A549 (cell line): Measurements from ENCODE around the gene SYT1. TPM values are rescaled to one million over a fixed set of nuclear protein-coding genes. Genes with fewer than 3 reads are reported as not detected.

Experiments used
- ATAC-seq, 2 experiments: fragments of 200-7000 bp in 1 of 2; fragments of >200 bp in 1 of 2; cut with Nextera tagmentation in 1 of 2; cut with Tn5 transposase in 1 of 2; 3 replicates each; pipeline versions ENCODE4 v1.8.0 to v1.9.1; 2018 to 2020; ENCODE audit warnings: mild to moderate bottlenecking in 1 of 2, moderate library complexity in 1 of 2
- CTCF ChIA-PET: fragments of 300-600 bp; sonication (Branson Sonifier 250); formaldehyde crosslinking; extraction: SDS; loops from one replicate; lab custom pipeline; 2021; ENCODE audit warnings: antibody characterized with exemption, inconsistent platforms; lab: Yijun Ruan, JAX
- POLR2A ChIA-PET: fragments of 350-600 bp; formaldehyde crosslinking; extraction: SDS; loops from one replicate; lab custom pipeline; 2021; ENCODE audit warnings: antibody characterized with exemption, inconsistent platforms; lab: Yijun Ruan, JAX
- DNase-seq, 2 experiments: peaks; one replicate each; pipeline versions ENCODE4 v3.0.0 to v3.0.0-alpha.2; 2011 to 2016; ENCODE audit warnings: low read depth in 1 of 2, low spot score in 1 of 2
- FAIRE-seq: peaks from 2 replicates; lab custom pipeline; 2011; peaks lifted over from hg19 to GRCh38; lab: Jason Lieb, UNC
- H3K27ac ChIP-seq, 2 experiments: fragments of >200 bp; sonication (Bioruptor Twin); formaldehyde crosslinking; 3 replicates each; pipeline ENCODE4 v1.5.1; 2016 to 2017
- H3K4me1 ChIP-seq: fragments of >200 bp; sonication (Bioruptor Twin); formaldehyde crosslinking; 3 replicates; pipeline ENCODE4 v1.6.1; 2016
- H3K4me2 ChIP-seq: fragments of >200 bp; sonication (Bioruptor Twin); formaldehyde crosslinking; 3 replicates; pipeline ENCODE4 v1.6.1; 2016
- H3K4me3 ChIP-seq: fragments of >200 bp; sonication (Bioruptor Twin); formaldehyde crosslinking; 3 replicates; pipeline ENCODE4 v1.5.1; 2016
- H3K9me3 ChIP-seq: fragments of >200 bp; sonication (Bioruptor Twin); formaldehyde crosslinking; 3 replicates; pipeline ENCODE4 v1.6.1; 2016
- CBX8 ChIP-seq: fragments of 200-600 bp; sonication (generic); IDR thresholded peaks from 2 replicates; pipeline ENCODE4 v1.6.1; 2016
- FOSB ChIP-seq: fragments of 250-450 bp; sonication (Bioruptor Pico); IDR thresholded peaks from 2 replicates; pipeline ENCODE4 v1.5.0; 2020; ENCODE audit warnings: mild to moderate bottlenecking, moderate library complexity
- HOXB13 ChIP-seq: fragments of 250-450 bp; sonication (Bioruptor Pico); IDR thresholded peaks from 2 replicates; pipeline ENCODE4 v1.5.0; 2020; ENCODE audit warnings: low read depth, mild to moderate bottlenecking, moderate library complexity
- HOXB5 ChIP-seq: fragments of 250-450 bp; sonication (Bioruptor Pico); IDR thresholded peaks from 2 replicates; pipeline ENCODE4 v1.5.0; 2020; ENCODE audit warnings: mild to moderate bottlenecking, moderate library complexity
- MAFK ChIP-seq: fragments of 450-650 bp; IDR thresholded peaks from 2 replicates; pipeline ENCODE4 v1.6.1; 2014; ENCODE audit not compliant: partially characterized antibody
- MYC ChIP-seq: IDR thresholded peaks from 2 replicates; pipeline ENCODE4 v1.6.1; 2012; ENCODE audit warnings: mild to moderate bottlenecking, inconsistent platforms, low read length, improper control_type of control experiment, borderline replicate concordance
- POLR2A ChIP-seq: IDR thresholded peaks from 2 replicates; pipeline ENCODE4 v1.6.1; 2012; ENCODE audit warnings: mild to moderate bottlenecking, low read length
- RCOR1 ChIP-seq: fragments of 150-350 bp; IDR thresholded peaks from 2 replicates; pipeline ENCODE4 v1.6.1; 2014; ENCODE audit warnings: antibody characterized with exemption, low read length, low read depth
- RNF2 ChIP-seq: fragments of 200-600 bp; sonication (generic); IDR thresholded peaks from 2 replicates; pipeline ENCODE4 v1.6.1; 2016; ENCODE audit warnings: low read depth, mild to moderate bottlenecking, antibody characterized with exemption, moderate library complexity, borderline replicate concordance
- SMC3 ChIP-seq: fragments of >200 bp; sonication (Bioruptor Twin); formaldehyde crosslinking; IDR thresholded peaks from 3 replicates; pipeline ENCODE4 v1.6.1; 2018; ENCODE audit warnings: inconsistent platforms
- TFCP2L1 ChIP-seq: fragments of 250-450 bp; sonication (Bioruptor Pico); IDR thresholded peaks from 2 replicates; pipeline ENCODE4 v1.5.0; 2021; ENCODE audit warnings: mild to moderate bottlenecking
- ZC3H11A ChIP-seq: fragments of 450-650 bp; IDR thresholded peaks from 2 replicates; pipeline ENCODE4 v1.6.1; 2014; ENCODE audit warnings: antibody characterized with exemption, mild to moderate bottlenecking
- ZFP36 ChIP-seq: fragments of 450-650 bp; IDR thresholded peaks from 2 replicates; pipeline ENCODE4 v1.6.1; 2014; ENCODE audit warnings: borderline replicate concordance; ENCODE audit not compliant: partially characterized antibody
- ZNF302 ChIP-seq: fragments of 250-450 bp; sonication (Bioruptor Pico); IDR thresholded peaks from 2 replicates; pipeline ENCODE4 v1.9.0; 2021; ENCODE audit warnings: inconsistent platforms, mild to moderate bottlenecking, moderate library complexity
- WGBS: methylation state at CpG from one replicate; pipeline ENCODE4 v1.1.6; 2017; ENCODE audit errors: missing lambda C conversion rate; 5-methylcytosine and 5-hydroxymethylcytosine counted together
- polyA plus RNA-seq, 4 experiments: library from polyadenylated mRNA; depleted of rRNA in 3 of 4; stranded (reverse); fragments of >200 nt; fragmentation: RNase III in 1 of 4; extraction: RNeasy Plus Mini Kit Qiagen cat#74134 plus additional on column Dnase treatment in 1 of 4; gene quantifications; 2 replicates in 3 of 4; 3 replicates in 1 of 4; pipeline ENCODE4 v1.2.3, GENCODE V29; 2011 to 2017
- TF ChIP-seq, protein P1 (sequence below): IDR thresholded peaks from 2 replicates; pipeline ENCODE4 v1.6.1; 2012
- TF ChIP-seq, protein P2 (sequence below): fragments of >200 bp; sonication (Bioruptor Twin); formaldehyde crosslinking; IDR thresholded peaks from 2 replicates; pipeline ENCODE4 v1.6.1; 2016
- TF ChIP-seq, protein P3 (sequence below): IDR thresholded peaks from 2 replicates; pipeline ENCODE4 v1.6.1; 2012
- TF ChIP-seq, protein P4 (sequence below): fragments of 250-450 bp; sonication (Bioruptor Pico); IDR thresholded peaks from 2 replicates; pipeline ENCODE4 v1.5.0; 2021; ENCODE audit warnings: mild to moderate bottlenecking, moderate library complexity, borderline replicate concordance
- TF ChIP-seq, protein P5 (sequence below): fragments of 200-600 bp; sonication (generic); IDR thresholded peaks from 2 replicates; pipeline ENCODE4 v1.6.1; 2016; ENCODE audit warnings: antibody characterized with exemption, mild to moderate bottlenecking, moderate library complexity
- TF ChIP-seq, protein P6 (sequence below): fragments of 250-450 bp; sonication (Bioruptor Pico); IDR thresholded peaks from 2 replicates; pipeline ENCODE4 v1.5.0; 2020; ENCODE audit warnings: low read depth, mild to moderate bottlenecking, moderate library complexity

The SYT1 gene
- polyA plus RNA-seq, 2 of the 4 experiments (the other 2 are of a cell fraction) = 11.7 to 39.6 TPM

DNA sequence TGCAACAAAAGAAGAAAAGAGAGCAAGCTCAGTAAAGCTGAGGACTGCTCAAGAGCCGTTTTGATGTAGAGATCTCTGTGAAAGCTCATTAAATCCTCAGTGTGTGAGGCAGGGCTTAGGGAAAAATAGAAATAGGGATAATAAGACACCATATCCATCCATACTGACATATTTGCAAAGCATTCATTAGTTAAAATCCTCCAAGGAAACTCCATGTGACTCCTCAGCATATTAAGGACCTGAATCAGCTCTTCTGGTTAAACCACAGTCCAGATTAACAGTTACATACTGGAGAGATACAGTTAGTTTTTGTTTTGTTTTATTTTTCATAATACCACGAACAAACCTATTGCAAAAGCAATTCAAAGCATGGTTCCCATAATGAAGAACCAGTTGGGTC is 538.0 kb downstream of the SYT1 start:
- Histone ChIP-seq H3K4me1 (peaks cover 5% of the 10 kb centered on the region; the same call in 2 of the 3 replicates), H3K4me3 (no peak overlapping the region), H3K9me3 (no peaks in the 10 kb centered on the region), H3K4me2 (no peak overlapping the region), H3K27ac (no peak overlapping the region)
- TF ChIP-seq CBX8 = no peak
- no peak for TF ChIP-seq POLR2A
- TF ChIP-seq RCOR1 = no peak
- TF ChIP-seq, protein P1, sequence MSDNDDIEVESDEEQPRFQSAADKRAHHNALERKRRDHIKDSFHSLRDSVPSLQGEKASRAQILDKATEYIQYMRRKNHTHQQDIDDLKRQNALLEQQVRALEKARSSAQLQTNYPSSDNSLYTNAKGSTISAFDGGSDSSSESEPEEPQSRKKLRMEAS = no peak
- TF ChIP-seq HOXB5 (CRISPR knock-in tag) = no peak
- TF ChIP-seq, protein P2, sequence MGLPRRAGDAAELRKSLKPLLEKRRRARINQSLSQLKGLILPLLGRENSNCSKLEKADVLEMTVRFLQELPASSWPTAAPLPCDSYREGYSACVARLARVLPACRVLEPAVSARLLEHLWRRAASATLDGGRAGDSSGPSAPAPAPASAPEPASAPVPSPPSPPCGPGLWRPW = no peak
- TF ChIP-seq, protein P3, sequence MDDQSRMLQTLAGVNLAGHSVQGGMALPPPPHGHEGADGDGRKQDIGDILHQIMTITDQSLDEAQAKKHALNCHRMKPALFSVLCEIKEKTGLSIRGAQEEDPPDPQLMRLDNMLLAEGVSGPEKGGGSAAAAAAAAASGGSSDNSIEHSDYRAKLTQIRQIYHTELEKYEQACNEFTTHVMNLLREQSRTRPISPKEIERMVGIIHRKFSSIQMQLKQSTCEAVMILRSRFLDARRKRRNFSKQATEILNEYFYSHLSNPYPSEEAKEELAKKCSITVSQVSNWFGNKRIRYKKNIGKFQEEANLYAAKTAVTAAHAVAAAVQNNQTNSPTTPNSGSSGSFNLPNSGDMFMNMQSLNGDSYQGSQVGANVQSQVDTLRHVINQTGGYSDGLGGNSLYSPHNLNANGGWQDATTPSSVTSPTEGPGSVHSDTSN = no peak
- no peak for TF ChIP-seq MYC
- no peak for TF ChIP-seq TFCP2L1
- no peak for TF ChIP-seq FOSB
- TF ChIP-seq, protein P4, sequence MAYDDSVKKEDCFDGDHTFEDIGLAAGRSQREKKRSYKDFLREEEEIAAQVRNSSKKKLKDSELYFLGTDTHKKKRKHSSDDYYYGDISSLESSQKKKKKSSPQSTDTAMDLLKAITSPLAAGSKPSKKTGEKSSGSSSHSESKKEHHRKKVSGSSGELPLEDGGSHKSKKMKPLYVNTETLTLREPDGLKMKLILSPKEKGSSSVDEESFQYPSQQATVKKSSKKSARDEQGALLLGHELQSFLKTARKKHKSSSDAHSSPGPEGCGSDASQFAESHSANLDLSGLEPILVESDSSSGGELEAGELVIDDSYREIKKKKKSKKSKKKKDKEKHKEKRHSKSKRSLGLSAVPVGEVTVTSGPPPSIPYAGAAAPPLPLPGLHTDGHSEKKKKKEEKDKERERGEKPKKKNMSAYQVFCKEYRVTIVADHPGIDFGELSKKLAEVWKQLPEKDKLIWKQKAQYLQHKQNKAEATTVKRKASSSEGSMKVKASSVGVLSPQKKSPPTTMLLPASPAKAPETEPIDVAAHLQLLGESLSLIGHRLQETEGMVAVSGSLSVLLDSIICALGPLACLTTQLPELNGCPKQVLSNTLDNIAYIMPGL = no peak
- no peak for TF ChIP-seq ZC3H11A
- no peak for TF ChIP-seq SMC3
- no peak for TF ChIP-seq HOXB13 (CRISPR knock-in tag)
- TF ChIP-seq, protein P5, sequence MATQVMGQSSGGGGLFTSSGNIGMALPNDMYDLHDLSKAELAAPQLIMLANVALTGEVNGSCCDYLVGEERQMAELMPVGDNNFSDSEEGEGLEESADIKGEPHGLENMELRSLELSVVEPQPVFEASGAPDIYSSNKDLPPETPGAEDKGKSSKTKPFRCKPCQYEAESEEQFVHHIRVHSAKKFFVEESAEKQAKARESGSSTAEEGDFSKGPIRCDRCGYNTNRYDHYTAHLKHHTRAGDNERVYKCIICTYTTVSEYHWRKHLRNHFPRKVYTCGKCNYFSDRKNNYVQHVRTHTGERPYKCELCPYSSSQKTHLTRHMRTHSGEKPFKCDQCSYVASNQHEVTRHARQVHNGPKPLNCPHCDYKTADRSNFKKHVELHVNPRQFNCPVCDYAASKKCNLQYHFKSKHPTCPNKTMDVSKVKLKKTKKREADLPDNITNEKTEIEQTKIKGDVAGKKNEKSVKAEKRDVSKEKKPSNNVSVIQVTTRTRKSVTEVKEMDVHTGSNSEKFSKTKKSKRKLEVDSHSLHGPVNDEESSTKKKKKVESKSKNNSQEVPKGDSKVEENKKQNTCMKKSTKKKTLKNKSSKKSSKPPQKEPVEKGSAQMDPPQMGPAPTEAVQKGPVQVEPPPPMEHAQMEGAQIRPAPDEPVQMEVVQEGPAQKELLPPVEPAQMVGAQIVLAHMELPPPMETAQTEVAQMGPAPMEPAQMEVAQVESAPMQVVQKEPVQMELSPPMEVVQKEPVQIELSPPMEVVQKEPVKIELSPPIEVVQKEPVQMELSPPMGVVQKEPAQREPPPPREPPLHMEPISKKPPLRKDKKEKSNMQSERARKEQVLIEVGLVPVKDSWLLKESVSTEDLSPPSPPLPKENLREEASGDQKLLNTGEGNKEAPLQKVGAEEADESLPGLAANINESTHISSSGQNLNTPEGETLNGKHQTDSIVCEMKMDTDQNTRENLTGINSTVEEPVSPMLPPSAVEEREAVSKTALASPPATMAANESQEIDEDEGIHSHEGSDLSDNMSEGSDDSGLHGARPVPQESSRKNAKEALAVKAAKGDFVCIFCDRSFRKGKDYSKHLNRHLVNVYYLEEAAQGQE = no peak
- ChIA-PET POLR2A (no interaction called here), CTCF (interaction anchor here (0.9 to 1.1 kb wide), 2 partner anchors 17 to 164 kb away, joined by 3 to 6 read pairs; no protein-coding TSS in a partner anchor)
- no peak for ATAC-seq
- no peak for DNase-seq
- 50% methylated on average over 2 of the region's 2 CpGs for WGBS
- FAIRE-seq = no peak

DNA sequence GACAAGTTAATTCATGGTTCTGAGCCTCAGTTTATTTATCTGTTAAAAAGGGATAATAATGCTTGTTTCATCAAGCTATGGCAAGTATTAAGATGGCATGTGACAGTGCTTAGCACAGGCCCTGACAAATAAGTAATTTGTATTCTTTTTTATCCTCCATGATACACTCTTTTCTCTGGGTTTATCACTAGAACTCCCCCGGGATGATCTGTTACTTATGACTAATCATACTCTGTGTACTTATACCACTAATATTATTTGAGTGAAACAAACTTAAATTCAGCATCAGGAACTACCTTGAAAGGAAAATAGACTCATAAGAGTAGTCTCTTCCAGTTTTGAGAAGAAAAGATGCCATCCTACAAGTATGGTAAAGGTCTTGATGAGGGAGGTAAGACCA is 542.4 kb downstream of the SYT1 start:
- POLR2A ChIA-PET = no interaction called here
- TF ChIP-seq, protein P1 = no peak
- TF ChIP-seq ZNF302 (CRISPR knock-in tag) = no peak
- no peak for TF ChIP-seq CBX8
- TF ChIP-seq MAFK = no peak
- no peak for TF ChIP-seq ZFP36
- TF ChIP-seq, protein P6, sequence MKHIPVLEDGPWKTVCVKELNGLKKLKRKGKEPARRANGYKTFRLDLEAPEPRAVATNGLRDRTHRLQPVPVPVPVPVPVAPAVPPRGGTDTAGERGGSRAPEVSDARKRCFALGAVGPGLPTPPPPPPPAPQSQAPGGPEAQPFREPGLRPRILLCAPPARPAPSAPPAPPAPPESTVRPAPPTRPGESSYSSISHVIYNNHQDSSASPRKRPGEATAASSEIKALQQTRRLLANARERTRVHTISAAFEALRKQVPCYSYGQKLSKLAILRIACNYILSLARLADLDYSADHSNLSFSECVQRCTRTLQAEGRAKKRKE (CRISPR knock-in tag) = no peak
- TF ChIP-seq RNF2 = no peak

More for the DNA sequence above, 542.4 kb downstream of the SYT1 start:
- Histone ChIP-seq H3K4me2 (no peak overlapping the region), H3K9me3 (no peaks in the 10 kb centered on the region), H3K4me3 (no peak overlapping the region), H3K27ac (no peak overlapping the region), H3K4me1 (peaks cover 30% of the 10 kb centered on the region)
- DNase-seq (no peak), ATAC-seq (no peak), FAIRE-seq (no peak)
- CTCF ChIA-PET = interaction anchor here (1.2 to 4.0 kb wide), 3 partner anchors 12 to 142 kb away, joined by 3 to 22 read pairs (median 5); no protein-coding TSS in a partner anchor
- 13% methylated on average over 1 of the region's 1 CpG for WGBS
